GM12865 (cell line): ENCODE results near the gene ARMC2.

Experiments
- DNase-seq: peaks from one replicate; pipeline ENCODE4 v3.0.0; 2010; ENCODE audit warnings: low read depth
- H3K4me3 ChIP-seq: 2 replicates; pipeline ENCODE4 v1.5.1; 2011; ENCODE audit warnings: mild to moderate bottlenecking, low read depth, low read length, control low read depth
- TF ChIP-seq, protein P1 (sequence below): IDR thresholded peaks from 2 replicates; pipeline ENCODE4 v1.5.1; 2011; ENCODE audit warnings: low read length, control low read depth, low read depth, inconsistent platforms; ENCODE audit not compliant: insufficient read depth; ENCODE audit errors: missing control alignments

ARMC2 gene

DNA sequence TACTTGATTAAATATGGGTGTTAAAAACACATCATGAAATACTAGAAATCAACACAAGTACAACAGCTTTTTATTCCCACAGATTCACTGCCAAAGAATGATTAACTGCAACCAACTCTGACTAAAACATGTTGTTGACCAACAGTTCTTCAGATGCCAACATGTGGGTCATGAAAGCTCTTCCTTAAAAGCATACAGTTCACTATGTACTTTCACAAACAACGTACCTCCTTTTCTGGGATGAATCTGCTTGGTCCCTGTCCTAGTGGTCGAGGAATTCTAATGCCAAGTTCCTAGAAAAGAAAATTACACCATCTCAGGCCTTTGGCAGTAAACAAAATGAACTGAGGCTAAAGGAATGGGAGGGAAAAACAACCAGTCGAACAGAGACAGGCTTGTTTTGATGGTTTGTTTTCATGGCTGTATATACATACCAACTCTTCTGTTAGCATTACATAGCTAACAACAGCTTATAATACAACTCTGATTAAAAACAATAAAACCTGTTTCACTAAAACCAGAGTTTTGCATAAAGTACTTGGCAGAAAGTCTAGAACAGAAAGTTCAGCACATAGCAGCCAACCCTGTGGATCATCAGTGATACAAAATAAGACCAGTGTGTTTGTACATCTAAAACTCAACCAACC lies 154.0 kb downstream of the ARMC2 start:
- TF ChIP-seq, protein P1, sequence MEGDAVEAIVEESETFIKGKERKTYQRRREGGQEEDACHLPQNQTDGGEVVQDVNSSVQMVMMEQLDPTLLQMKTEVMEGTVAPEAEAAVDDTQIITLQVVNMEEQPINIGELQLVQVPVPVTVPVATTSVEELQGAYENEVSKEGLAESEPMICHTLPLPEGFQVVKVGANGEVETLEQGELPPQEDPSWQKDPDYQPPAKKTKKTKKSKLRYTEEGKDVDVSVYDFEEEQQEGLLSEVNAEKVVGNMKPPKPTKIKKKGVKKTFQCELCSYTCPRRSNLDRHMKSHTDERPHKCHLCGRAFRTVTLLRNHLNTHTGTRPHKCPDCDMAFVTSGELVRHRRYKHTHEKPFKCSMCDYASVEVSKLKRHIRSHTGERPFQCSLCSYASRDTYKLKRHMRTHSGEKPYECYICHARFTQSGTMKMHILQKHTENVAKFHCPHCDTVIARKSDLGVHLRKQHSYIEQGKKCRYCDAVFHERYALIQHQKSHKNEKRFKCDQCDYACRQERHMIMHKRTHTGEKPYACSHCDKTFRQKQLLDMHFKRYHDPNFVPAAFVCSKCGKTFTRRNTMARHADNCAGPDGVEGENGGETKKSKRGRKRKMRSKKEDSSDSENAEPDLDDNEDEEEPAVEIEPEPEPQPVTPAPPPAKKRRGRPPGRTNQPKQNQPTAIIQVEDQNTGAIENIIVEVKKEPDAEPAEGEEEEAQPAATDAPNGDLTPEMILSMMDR, result no peak
- peak; percentile 1 for DNase-seq
- H3K4me3 ChIP-seq, result no peak overlapping the region

DNA sequence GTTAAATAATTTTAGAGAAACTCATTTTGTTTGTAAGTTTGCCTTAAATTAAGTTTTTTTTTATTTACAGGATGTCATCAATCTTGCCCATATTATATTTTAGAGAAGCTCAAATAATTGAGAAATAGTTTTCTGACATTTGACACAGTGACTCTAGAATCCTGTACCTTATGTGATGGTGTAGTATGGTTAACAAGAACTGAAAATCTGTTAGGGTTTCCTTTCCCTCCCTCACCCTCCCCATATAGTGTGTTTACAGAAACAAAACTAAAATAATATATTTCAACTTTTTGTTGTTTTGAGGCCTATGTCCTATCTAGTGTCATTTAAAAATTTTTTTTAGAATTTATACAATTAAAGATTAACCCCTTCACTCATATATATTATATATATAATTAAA lies 154.7 kb downstream of the ARMC2 start:
- no peak for DNase-seq
- TF ChIP-seq, protein P1, result no peak
- no peak overlapping the region for H3K4me3 ChIP-seq

DNA sequence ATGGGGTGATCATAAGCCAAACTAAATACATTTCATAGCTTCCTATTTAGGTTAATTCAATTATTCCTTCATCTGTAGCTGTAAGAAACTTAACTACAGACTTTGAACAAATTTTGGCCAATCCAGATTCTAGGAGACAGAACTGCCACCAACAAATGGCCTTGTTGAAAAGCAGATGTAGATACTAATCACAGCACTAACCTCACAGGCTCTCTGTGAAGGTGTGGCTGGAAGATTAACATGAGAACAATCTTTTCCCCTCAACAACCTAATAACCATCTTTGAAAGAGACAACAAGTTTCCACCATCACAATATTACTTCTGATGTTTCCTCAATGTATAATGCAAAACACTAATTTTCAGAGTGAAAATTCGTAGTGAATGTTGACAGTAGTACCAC lies 158.6 kb downstream of the ARMC2 start:
- no peak overlapping the region for H3K4me3 ChIP-seq
- no peak for DNase-seq
- TF ChIP-seq, protein P1, result no peak

DNA sequence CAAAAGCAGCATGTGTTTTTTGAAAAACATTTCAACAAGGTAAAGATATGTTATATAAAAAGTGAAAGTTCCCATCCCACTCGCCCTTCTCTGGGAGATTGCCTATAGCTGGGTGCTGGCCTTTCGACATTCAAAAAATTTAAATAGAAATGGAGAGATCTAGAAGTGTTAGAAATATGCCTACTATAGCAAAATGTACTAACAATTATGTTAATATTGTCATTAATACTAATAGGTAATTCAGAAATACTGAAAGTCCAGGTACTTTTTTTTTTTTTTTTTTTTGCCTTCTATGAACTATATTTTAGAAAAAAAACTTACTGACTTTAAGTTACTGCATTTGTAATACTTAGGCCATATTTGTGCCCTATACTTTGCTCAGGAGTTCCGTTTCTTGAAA lies 159.3 kb downstream of the ARMC2 start:
- DNase-seq, result no peak
- H3K4me3 ChIP-seq, result no peak overlapping the region
- TF ChIP-seq, protein P1, result no peak

DNA sequence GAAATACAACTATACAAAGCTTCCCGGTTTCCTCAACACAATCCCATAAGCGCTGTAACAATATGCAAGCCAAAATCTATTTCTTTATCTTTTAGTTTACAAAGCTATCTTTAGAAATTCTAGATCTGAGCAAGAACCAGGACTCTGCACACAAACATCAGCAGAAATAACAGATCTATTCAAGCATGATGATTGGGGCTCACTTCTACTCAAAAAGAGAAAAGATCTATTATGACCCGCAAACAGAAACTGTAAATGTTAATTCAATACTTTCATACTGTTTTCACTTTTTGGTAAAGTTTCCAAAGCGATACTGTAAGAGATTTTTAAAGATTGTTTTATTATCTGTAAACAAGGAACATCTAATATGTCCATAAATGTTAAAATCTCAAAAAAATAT lies 159.8 kb downstream of the ARMC2 start:
- TF ChIP-seq, protein P1, result no peak

DNA sequence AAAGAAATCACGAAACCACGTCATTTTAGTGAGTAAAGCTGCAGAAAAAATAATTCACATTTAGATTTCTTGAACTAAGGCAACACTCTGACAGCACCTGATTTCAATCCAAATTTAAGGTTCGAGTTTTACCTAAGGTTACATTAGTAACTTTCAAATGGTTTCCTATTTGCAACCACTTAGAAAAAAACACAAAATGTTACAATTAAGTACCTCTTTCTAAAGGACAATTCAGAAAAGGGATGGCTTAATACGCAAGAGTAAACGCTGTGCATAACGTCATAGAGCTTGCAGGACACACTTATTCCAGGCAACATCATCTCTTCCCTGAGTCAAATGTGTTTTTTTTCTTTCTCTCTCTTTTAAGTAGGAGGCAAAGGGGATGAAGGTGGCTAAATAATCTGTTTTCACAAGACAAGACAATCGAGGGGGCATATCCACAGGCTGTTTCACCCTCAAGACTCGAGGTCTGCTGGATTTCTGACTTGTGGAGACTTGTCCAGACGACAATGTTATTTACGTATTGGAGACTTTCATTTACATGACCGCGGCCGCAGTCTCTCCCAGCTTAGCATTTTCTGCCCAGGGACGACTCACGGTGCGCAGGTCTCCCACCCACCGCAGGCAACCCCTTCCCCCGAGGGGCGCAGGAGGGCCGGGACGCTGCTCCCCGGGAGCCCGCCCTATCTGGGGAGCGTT lies 160.5 kb downstream of the ARMC2 start:
- peak; percentile 20 for DNase-seq
- TF ChIP-seq, protein P1, result no peak
- peak overlapping the region; percentile 64 for H3K4me3 ChIP-seq

More for the DNA sequence above, 159.8 kb downstream of the ARMC2 start:
- H3K4me3 ChIP-seq, result peak overlapping the region; percentile 64; the same call in 1 of the 2 replicates
- DNase-seq, result peak; percentile 44
